ENCODE data around the gene UBL4B. TPM values are rescaled to one million over a fixed set of nuclear protein-coding genes. Genes with fewer than 3 reads are reported as not detected.
A peak's percentile ranks its signal among the peaks of the same experiment; 100 is the strongest.

Gene UBL4B
- polyA plus RNA-seq, 1 donor: not detected

DNA sequence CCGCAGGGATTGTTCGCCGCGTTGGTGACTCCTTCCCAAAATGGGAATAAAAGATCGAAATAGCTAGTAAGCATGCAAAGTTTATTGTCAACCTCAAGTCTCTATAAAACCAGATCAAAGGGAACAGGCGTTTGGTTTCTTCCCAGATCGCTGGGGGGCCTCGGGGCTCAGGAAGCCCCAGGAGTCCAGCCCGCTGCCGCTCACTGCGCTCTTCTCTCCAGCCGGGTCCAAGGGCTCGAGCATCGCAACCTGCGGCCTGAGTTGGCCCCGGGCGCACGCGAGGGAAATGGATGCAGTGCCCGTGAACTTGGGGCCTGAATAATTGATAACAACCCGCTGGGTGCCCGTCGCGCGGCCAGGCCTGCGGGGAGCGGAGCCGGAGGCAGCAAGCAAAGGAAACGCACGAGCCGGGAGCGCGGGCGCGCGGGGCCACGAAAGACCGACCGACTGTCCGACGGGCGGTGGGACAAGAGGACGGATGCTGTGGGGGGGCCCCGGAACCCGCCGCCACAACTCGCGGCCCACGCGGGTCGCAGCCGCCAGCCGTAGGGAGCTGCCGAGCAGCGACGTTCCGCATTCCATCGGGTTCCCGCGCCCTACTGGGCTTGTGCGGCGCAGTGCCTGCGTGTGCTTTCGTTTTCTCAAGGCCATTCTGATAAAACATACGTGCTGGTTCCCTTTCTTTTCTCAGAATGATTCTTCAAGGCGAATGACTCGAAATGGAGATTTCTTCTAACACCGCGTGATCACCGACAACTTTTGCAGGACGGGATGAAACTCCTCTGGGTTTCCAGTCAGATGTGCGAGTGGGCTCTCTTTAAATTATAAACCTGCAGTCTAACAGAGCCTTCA lies 27.8 kb upstream of the UBL4B start:
- peak; percentile 39 for DNase-seq

GRCh38 chr1:110085671-110086070 lies 26.6 kb upstream of the UBL4B start:
- no peak for DNase-seq

GRCh38 chr1:110086961-110087360 lies 25.3 kb upstream of the UBL4B start:
- DNase-seq: no peak

- peak; percentile 44 for DNase-seq
These were observed 24.2 kb upstream of the UBL4B start for GRCh38 chr1:110087812-110088738.

DNA sequence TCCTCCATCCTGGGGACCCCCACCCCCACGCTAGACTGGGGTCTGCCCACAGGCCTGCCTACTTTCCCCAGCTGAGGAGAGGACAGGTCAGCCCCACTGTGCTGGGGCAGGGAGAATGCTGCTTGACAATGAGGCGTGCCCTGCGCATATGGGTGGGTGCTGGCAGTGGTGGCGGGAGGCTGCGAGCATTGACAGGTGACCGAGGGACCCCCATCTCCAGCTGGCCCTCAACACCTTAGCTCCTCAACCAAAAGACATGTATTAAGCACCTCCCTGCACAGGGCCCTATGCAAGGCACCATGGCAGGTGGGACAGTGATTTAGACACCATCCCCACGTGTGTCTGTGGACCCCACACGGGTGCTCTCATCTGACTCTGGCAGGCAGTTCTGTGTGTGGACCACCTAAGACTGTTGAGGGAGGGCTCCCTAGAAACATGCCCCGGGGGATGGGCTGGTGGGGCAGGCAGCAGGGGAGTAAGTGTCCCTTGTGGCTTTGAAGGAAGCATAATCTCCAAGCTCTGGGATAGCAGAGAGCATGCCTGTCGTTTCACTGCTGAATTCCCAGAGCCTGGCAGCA lies 23.4 kb upstream of the UBL4B start:
- DNase-seq: no peak

GRCh38 chr1:110089561-110090275 lies 22.5 kb upstream of the UBL4B start:
- DNase-seq: no peak

- DNase-seq: no peak
These were observed 20.9 kb upstream of the UBL4B start for GRCh38 chr1:110091381-110091780.

DNA sequence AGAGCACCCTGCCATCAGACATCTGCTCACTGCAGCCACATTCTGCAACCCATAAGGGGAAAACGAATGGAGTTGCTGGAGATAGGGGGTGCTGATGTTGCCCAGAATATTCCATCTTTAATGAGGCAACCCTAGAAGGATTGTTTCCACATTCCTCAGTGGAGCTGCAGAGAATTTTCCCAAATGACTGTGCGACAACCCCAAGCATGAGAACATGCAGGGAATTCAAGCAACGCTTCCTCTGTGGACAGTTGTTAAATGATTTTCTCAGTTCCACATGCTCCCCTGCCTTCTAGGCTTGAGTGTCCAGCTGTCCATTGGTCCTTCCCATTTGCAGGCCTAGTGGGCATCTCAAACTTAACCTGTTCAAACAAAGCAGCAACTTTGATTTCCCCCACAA lies 20.5 kb upstream of the UBL4B start:
- DNase-seq: no peak

- DNase-seq: no peak
These were observed 19.3 kb upstream of the UBL4B start for GRCh38 chr1:110092991-110093390.

GRCh38 chr1:110094931-110095654 lies 17.1 kb upstream of the UBL4B start:
- no peak for DNase-seq

DNA sequence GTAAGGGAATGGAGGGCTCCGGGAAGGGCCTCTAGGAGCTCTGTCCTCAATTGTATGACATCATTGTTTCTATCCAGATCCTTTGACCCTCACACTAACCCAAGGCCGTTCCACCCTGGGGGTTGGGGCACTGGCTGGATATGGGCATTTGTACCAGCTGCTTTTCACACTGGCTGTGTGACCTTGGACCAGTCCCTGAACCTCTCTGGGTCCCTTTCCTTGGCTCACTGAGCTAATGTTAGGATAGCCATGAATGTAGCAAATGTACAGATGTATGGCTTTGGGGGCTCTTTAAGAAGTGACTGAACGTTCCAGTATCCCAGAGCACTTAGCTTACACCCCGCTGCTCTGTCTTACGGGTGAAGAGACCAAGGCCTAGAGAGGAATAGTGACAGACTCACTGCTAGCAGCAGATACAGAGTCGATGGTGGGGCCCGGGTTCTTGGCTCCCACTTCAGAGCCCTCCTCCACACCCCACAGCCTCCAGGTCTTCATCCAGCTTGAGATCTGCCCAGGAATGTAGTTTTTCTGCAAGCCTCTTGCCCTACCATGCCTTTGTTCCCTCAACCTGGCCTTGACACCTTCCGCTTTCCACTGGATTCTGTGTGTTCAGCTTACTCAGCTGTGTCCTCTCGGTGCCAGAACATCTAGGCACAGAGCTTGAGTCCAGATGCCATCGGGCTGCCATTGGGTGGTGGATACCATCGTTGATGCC lies 14.6 kb upstream of the UBL4B start:
- DNase-seq: no peak

GRCh38 chr1:110098222-110099026 lies 13.8 kb upstream of the UBL4B start:
- DNase-seq: no peak

GRCh38 chr1:110100335-110100734 lies 11.9 kb upstream of the UBL4B start:
- no peak for DNase-seq

DNA sequence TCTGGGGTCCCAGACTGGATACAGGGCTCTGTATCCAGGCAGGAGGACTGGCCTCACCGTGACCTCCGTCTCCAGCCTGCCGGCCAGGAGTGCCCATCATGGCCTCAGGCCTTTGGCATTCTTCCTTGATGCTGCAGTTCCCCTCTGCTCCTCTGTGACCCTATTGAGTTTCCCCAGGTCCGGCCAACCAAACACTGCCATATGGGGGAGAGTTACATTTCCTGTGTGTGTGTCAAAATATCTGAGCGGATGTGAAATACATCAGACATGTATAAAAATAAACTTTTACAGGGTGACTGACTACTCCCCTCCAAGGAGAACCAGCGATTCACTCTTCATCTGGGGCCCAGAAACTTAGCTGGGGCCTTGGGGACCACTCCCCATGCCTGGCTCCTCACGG lies 10.2 kb upstream of the UBL4B start:
- no peak for DNase-seq

- DNase-seq: peak; percentile 64
These were observed 6.0 kb upstream of the UBL4B start for GRCh38 chr1:110106013-110106941.

DNA sequence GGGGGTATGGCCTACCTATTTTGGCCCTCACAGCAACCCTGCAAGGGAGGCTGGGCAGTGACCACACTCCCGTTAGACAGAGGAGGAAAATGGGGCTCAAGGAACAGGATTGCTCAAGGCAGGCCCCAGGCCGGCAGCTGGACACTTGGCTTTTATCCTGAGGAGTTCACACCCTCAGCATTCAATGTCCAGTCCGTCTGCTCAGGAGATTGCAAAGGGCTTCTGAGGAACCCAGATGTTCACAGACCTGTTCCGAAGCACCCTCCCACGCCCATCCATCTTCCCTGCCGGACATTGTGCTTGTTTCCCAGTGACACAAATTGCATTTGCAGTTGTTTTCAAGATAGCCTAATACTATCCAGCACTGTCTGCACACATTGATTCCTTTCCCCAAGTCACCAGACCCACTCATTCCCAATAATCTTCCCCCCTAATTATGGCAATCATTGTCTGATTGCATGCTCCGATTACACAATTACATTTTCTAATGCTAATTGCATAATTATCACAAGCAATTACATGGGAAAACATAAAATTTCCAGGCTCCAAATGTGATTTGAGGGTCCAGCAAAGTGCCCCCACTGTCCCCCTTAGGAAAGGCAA lies 4.3 kb upstream of the UBL4B start:
- DNase-seq: no peak

DNA sequence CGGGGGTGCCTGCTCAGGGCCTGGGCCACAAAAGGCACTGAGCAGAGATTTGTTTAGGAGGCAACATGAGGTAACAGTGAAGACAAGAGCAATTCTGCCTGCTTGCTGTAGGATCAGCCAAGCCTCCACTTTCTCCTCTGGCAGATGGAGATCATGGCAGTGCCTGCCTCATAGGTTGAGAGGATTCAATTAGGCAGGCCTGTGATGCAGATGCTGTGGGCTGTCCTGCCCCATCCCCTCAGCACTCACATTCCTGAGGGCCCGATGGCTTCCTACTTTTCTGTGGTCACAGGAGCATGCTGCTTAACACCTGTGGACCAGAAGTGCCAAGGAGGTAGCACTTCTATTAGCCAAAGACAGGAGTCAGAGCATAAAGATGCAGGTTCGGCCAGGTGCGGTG lies 1.2 kb upstream of the UBL4B start:
- no peak for DNase-seq

DNA sequence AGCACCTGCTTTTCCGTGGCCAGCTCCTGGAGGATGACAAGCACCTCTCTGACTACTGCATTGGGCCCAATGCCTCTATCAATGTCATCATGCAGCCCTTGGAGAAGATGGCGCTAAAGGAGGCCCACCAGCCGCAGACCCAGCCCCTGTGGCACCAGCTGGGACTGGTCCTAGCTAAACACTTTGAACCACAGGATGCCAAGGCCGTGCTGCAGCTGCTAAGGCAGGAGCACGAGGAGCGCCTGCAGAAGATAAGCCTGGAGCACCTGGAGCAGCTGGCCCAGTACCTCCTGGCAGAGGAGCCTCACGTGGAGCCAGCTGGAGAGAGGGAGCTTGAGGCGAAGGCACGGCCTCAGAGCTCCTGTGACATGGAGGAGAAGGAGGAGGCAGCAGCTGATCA lies 413 bp downstream of the UBL4B start:
- no peak for DNase-seq

All from left kidney (tissue), 2 donors.